GM13976 (cell line): Measurements from ENCODE around the gene ARPC2.

Source experiments
- DNase-seq: peaks from one replicate; pipeline ENCODE4 v3.0.0; 2012; ENCODE audit warnings: low spot score
- CTCF ChIP-seq: IDR thresholded peaks from 2 replicates; pipeline ENCODE4 v1.5.1; 2012; ENCODE audit warnings: borderline replicate concordance, mild to moderate bottlenecking; ENCODE audit not compliant: insufficient read depth; ENCODE audit errors: extremely low read depth, missing control alignments, control extremely low read depth
- in situ Hi-C: fragments of 300-500 bp; cut with MboI; formaldehyde crosslinking; loops from one replicate; pipeline ENCODE4 v1.12.0; 2022; ENCODE audit warnings: low sequenced_read_pairs, mixed read lengths, inconsistent platforms; ENCODE audit not compliant: unreplicated experiment

Gene ARPC2

GRCh38 chr2:218214116-218214515 lies 2.9 kb upstream of the ARPC2 start:
- DNase-seq: no peak
- no peak for TF ChIP-seq CTCF
- in situ Hi-C loops: no loop called here

- no peak for TF ChIP-seq CTCF
- DNase-seq: no peak
- in situ Hi-C loops: no loop called here
Observed at GRCh38 chr2:218216336-218216673, 684 bp upstream of the ARPC2 start.

GRCh38 chr2:218217360-218218267 lies 625 bp downstream of the ARPC2 start:
- no peak for TF ChIP-seq CTCF
- peak; percentile 73 for DNase-seq
- in situ Hi-C loops: no loop called here

GRCh38 chr2:218218268-218219185 lies 1.5 kb downstream of the ARPC2 start:
- in situ Hi-C loops: no loop called here
- peak; percentile 56 for DNase-seq
- no peak for TF ChIP-seq CTCF

GRCh38 chr2:218219934-218220333 lies 2.9 kb downstream of the ARPC2 start:
- in situ Hi-C loops: no loop called here
- TF ChIP-seq CTCF: no peak
- DNase-seq: no peak

GRCh38 chr2:218221000-218221399 lies 4.0 kb downstream of the ARPC2 start:
- in situ Hi-C loops: no loop called here
- DNase-seq: no peak
- TF ChIP-seq CTCF: no peak
